A673 (cell line): Measurements from ENCODE around the gene KHK.

Experiments
- EZH2 ChIP-seq: fragments of 200-600 bp; sonication (generic); IDR thresholded peaks from 2 replicates; pipeline ENCODE4 v1.6.1; 2017; ENCODE audit warnings: borderline replicate concordance, low read depth, mild to moderate bottlenecking, mixed read lengths, antibody characterized with exemption, low read length; ENCODE audit not compliant: poor library complexity, severe bottlenecking
- TF ChIP-seq, protein P1 (sequence below): fragments of 300-800, 200-600 bp; sonication (generic); conservative IDR thresholded peaks from 2 replicates; pipeline ENCODE4 v1.5.1; 2017; ENCODE audit warnings: low read depth, mild to moderate bottlenecking, antibody characterized with exemption, low read length, moderate library complexity, mixed read lengths

- TF ChIP-seq, protein P1, sequence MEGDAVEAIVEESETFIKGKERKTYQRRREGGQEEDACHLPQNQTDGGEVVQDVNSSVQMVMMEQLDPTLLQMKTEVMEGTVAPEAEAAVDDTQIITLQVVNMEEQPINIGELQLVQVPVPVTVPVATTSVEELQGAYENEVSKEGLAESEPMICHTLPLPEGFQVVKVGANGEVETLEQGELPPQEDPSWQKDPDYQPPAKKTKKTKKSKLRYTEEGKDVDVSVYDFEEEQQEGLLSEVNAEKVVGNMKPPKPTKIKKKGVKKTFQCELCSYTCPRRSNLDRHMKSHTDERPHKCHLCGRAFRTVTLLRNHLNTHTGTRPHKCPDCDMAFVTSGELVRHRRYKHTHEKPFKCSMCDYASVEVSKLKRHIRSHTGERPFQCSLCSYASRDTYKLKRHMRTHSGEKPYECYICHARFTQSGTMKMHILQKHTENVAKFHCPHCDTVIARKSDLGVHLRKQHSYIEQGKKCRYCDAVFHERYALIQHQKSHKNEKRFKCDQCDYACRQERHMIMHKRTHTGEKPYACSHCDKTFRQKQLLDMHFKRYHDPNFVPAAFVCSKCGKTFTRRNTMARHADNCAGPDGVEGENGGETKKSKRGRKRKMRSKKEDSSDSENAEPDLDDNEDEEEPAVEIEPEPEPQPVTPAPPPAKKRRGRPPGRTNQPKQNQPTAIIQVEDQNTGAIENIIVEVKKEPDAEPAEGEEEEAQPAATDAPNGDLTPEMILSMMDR = no peak
- no peak for TF ChIP-seq EZH2
These were observed 46.3 kb upstream of the KHK start for GRCh38 chr2:27040282-27040681.
